ENCODE data around the gene NUAK2. TPM values are rescaled to one million over a fixed set of nuclear protein-coding genes. Genes with fewer than 3 reads are reported as not detected.

NUAK2 gene
- total and polyA plus RNA-seq, 2 donors from 2014 or later, result 15.1 to 19.4 TPM

- Histone ChIP-seq H3K27me3 (ENCODE audit: control insufficient read depth, insufficient read depth, low read length) (no peaks in the 10 kb centered on the region), H3K36me3 (ENCODE audit: control insufficient read depth in 2 of 3, insufficient read depth in 3 of 3, low read length in 3 of 3) (no peaks in the 10 kb centered on the region), H3K9ac (ENCODE audit: low read length in 3 of 3) (no peak overlapping the region), H3K9me3 (ENCODE audit: control insufficient read depth in 2 of 3, insufficient read depth in 1 of 3, low read length in 3 of 3) (no peaks in the 10 kb centered on the region), H3K27ac (ENCODE audit: low read depth in 2 of 2, low read length in 2 of 2) (no peak overlapping the region), H3K4me3 (ENCODE audit: low read length in 3 of 3) (no peak overlapping the region), H3K4me1 (ENCODE audit: control insufficient read depth in 2 of 3, insufficient read depth in 2 of 3, low read depth in 1 of 3, low read length in 3 of 3) (peaks cover 0 to 10% (median 8%) of the 10 kb centered on the region in 3 donors)
- intact Hi-C loops (cut with DNase I), result no loop called here
- FAIRE-seq (no peak), DNase-seq (peak; percentile 90 to 94 (median 91))
- TF ChIP-seq, protein P1, sequence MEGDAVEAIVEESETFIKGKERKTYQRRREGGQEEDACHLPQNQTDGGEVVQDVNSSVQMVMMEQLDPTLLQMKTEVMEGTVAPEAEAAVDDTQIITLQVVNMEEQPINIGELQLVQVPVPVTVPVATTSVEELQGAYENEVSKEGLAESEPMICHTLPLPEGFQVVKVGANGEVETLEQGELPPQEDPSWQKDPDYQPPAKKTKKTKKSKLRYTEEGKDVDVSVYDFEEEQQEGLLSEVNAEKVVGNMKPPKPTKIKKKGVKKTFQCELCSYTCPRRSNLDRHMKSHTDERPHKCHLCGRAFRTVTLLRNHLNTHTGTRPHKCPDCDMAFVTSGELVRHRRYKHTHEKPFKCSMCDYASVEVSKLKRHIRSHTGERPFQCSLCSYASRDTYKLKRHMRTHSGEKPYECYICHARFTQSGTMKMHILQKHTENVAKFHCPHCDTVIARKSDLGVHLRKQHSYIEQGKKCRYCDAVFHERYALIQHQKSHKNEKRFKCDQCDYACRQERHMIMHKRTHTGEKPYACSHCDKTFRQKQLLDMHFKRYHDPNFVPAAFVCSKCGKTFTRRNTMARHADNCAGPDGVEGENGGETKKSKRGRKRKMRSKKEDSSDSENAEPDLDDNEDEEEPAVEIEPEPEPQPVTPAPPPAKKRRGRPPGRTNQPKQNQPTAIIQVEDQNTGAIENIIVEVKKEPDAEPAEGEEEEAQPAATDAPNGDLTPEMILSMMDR (IDR thresholded peaks at IDR 0.05; ENCODE audit: borderline replicate concordance, extremely low read depth, insufficient read depth), result peak; percentile 95
Measured at GRCh38 chr1:205335692-205336091, 14.1 kb upstream of the NUAK2 start.

GRCh38 chr1:205332015-205332791 is 10.7 kb upstream of the NUAK2 start:
- no peak for FAIRE-seq
- no peaks in the 10 kb centered on the region for H3K9me3 ChIP-seq (ENCODE audit: control insufficient read depth in 2 of 3, insufficient read depth in 1 of 3, low read length in 3 of 3)
- no peaks in the 10 kb centered on the region for H3K36me3 ChIP-seq (ENCODE audit: control insufficient read depth in 2 of 3, insufficient read depth in 3 of 3, low read length in 3 of 3)
- DNase-seq, result peak in 1 of 5 donors; percentile 44
- intact Hi-C loops (cut with DNase I), result no loop called here
- no peak overlapping the region for H3K27ac ChIP-seq (ENCODE audit: low read depth in 2 of 2, low read length in 2 of 2)
- H3K27me3 ChIP-seq (ENCODE audit: control insufficient read depth, insufficient read depth, low read length), result no peaks in the 10 kb centered on the region
- TF ChIP-seq, protein P1 (IDR thresholded peaks at IDR 0.05; ENCODE audit: borderline replicate concordance, extremely low read depth, insufficient read depth), result no peak
- no peak overlapping the region for H3K4me3 ChIP-seq (ENCODE audit: low read length in 3 of 3)
- no peak overlapping the region for H3K9ac ChIP-seq (ENCODE audit: low read length in 3 of 3)
- peaks cover 0 to 34% (median 33%) of the 10 kb centered on the region in 3 donors for H3K4me1 ChIP-seq (ENCODE audit: control insufficient read depth in 2 of 3, insufficient read depth in 2 of 3, low read depth in 1 of 3, low read length in 3 of 3)

DNA sequence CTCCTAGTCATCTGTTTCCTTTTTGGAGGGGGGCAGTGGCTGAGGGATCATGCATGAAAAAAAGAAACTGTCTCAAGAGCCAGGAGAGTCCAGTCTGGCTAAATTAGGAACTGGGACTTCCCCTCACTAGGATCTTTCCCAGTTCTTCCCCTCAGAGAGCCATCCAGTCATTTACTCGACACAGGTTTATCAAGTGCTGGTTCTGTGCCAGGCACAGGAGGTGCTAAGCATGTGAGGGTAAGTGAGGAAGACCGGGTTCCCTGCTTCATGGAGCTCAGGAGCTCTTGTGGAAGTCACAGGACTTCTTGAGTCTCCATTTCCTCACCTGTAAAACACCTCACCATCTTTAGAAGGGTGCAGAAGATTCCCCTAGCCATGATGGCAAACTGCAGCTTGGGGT is 8.6 kb upstream of the NUAK2 start:
- Histone ChIP-seq H3K27me3 (ENCODE audit: control insufficient read depth, insufficient read depth, low read length) (no peaks in the 10 kb centered on the region), H3K27ac (ENCODE audit: low read depth in 2 of 2, low read length in 2 of 2) (no peak overlapping the region), H3K9ac (ENCODE audit: low read length in 3 of 3) (no peak overlapping the region), H3K36me3 (ENCODE audit: control insufficient read depth in 2 of 3, insufficient read depth in 3 of 3, low read length in 3 of 3) (no peaks in the 10 kb centered on the region), H3K4me3 (ENCODE audit: low read length in 3 of 3) (no peak overlapping the region), H3K4me1 (ENCODE audit: control insufficient read depth in 2 of 3, insufficient read depth in 2 of 3, low read depth in 1 of 3, low read length in 3 of 3) (peaks cover 0 to 36% (median 35%) of the 10 kb centered on the region in 3 donors), H3K9me3 (ENCODE audit: control insufficient read depth in 2 of 3, insufficient read depth in 1 of 3, low read length in 3 of 3) (no peaks in the 10 kb centered on the region)
- intact Hi-C loops (cut with DNase I), result no loop called here
- FAIRE-seq (no peak), DNase-seq (no peak)
- TF ChIP-seq, protein P1 (IDR thresholded peaks at IDR 0.05; ENCODE audit: borderline replicate concordance, extremely low read depth, insufficient read depth), result no peak
